Measurements from ENCODE around the gene CERK.

The CERK gene

GRCh38 chr22:46719921-46720320, 18.1 kb downstream of the CERK start:
- no peak for TF ChIP-seq CTCF (IDR thresholded peaks at IDR 0.05; ENCODE audit: low read depth, low read length)
- DNase-seq (ENCODE audit: extremely low read depth, low read depth), result no peak

- DNase-seq (ENCODE audit: extremely low read depth, low read depth), result peak; percentile 53
- TF ChIP-seq CTCF (IDR thresholded peaks at IDR 0.05; ENCODE audit: low read depth, low read length), result no peak
Measured at GRCh38 chr22:46714550-46714949, 23.5 kb downstream of the CERK start.

- no peak for TF ChIP-seq CTCF (IDR thresholded peaks at IDR 0.05; ENCODE audit: low read depth, low read length)
Measured at GRCh38 chr22:46712288-46712687, 25.8 kb downstream of the CERK start.

GRCh38 chr22:46710806-46711205, 27.2 kb downstream of the CERK start:
- no peak for TF ChIP-seq CTCF (IDR thresholded peaks at IDR 0.05; ENCODE audit: low read depth, low read length)
- DNase-seq (ENCODE audit: extremely low read depth, low read depth), result no peak

More at GRCh38 chr22:46712288-46712687, 25.8 kb downstream of the CERK start:
- no peak for DNase-seq (ENCODE audit: extremely low read depth, low read depth)

- TF ChIP-seq CTCF (IDR thresholded peaks at IDR 0.05; ENCODE audit: low read depth, low read length), result no peak
- no peak for DNase-seq (ENCODE audit: extremely low read depth, low read depth)
Measured at GRCh38 chr22:46708766-46709330, 29.2 kb downstream of the CERK start.

- TF ChIP-seq CTCF (IDR thresholded peaks at IDR 0.05; ENCODE audit: low read depth, low read length), result no peak
- DNase-seq (ENCODE audit: extremely low read depth, low read depth), result no peak
Measured at GRCh38 chr22:46707827-46708570, 30.1 kb downstream of the CERK start.

- DNase-seq (ENCODE audit: extremely low read depth, low read depth), result no peak
- TF ChIP-seq CTCF (IDR thresholded peaks at IDR 0.05; ENCODE audit: low read depth, low read length), result no peak
Measured at GRCh38 chr22:46707305-46707704, 30.7 kb downstream of the CERK start.

Data from AG09319 (cell line).